ENCODE measurements around the gene NUDT13.
"Not testable (repeated sequence)": the region's sequence is repeated elsewhere in the genome, so short reads cannot be mapped to it uniquely, and the experiment has no call there.

NUDT13 gene

DNA sequence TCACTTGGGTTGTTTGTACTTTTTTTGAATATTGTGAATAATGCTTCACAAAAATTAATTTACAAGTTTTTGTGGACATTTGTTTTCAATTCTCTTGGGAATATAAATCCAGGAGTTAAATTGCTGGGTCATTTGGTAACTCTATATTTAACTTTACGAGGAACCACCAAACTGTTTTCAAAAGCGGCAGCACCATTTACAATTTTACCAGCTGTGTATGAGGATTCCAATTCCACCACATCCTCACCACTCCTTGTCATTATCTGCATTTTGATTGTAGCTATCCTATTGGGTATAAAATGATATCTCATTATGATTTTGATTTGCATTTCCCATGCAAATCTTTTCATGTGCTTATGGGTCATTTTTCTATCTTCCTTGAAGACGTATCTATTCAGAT, 4.0 kb upstream of the NUDT13 start:
- DNase-seq, result no peak

DNA sequence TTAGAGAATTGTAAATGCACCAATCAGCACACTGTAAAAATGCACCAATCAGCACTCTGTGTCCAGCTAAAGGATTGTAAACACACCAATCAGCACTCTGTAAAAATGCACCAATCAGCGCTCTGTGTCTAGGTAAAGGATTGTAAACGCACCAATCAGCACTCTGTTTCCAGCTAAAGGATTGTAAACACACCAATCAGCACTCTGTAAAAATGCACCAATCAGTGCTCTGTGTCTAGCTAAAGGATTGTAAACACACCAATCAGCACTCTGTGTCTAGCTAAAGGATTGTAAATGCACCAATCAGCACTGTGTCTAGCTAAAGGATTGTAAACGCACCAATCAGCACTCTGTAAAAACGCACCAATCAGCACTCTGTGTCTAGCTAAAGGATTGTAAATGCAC, 1.0 kb upstream of the NUDT13 start:
- not testable (repeated sequence) for DNase-seq

DNA sequence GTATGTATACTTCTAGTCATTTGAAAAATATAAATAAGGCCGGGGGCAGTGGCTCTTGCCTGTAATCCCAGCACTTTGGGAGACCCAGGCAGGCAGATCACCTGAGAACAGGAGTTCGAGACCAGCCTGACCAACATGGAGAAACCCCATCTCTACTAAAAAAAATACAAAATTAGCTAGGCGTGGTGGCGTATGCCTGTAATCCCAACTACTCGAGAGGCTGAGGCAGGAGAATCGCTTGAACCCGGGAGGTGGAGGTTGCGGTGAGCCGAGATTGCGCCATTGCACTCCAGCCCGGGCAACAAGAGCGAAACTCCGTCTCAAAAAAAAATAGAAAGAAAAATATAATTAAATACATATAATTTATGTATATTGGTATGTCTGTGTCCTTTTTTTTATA, 1.8 kb downstream of the NUDT13 start:
- DNase-seq, result not testable (repeated sequence)

DNA sequence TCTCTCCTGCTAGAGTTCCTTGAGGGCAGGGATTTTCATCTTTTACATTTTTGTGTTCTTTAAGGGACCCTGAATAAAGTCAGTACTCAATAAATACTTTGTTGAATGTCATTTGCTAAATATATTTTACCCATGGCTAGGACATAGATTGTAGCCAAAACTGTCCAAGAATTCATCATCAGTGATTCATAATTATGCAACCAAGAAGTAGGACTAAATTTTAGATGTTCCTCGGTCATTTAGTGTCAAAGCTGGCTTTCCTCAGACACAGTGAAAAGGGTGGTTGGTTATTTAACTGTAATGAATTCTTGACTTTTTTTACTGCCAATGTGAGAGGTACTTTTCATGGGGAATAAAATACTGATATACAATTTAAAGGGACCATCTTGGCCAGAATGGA, 3.3 kb downstream of the NUDT13 start:
- DNase-seq, result no peak

DNA sequence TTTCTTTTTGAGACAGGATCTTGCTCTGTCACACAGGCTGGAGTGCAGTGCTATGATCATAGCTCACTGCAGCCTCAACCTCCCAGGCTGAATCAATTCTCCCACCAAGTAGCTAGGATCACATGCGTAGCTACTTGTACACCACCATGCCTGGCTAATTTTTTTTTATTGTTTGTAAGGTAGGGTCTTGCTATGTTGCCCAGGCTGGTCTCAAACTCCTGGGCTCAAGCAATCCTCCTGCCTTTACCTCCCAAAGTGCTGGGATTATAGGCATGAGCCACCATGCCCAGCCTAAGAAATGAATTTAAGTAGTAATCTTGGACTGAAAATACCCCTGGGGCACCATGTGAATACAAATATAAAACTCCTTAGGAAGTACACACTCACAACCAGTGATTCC, 5.8 kb downstream of the NUDT13 start:
- DNase-seq, result no peak

DNA sequence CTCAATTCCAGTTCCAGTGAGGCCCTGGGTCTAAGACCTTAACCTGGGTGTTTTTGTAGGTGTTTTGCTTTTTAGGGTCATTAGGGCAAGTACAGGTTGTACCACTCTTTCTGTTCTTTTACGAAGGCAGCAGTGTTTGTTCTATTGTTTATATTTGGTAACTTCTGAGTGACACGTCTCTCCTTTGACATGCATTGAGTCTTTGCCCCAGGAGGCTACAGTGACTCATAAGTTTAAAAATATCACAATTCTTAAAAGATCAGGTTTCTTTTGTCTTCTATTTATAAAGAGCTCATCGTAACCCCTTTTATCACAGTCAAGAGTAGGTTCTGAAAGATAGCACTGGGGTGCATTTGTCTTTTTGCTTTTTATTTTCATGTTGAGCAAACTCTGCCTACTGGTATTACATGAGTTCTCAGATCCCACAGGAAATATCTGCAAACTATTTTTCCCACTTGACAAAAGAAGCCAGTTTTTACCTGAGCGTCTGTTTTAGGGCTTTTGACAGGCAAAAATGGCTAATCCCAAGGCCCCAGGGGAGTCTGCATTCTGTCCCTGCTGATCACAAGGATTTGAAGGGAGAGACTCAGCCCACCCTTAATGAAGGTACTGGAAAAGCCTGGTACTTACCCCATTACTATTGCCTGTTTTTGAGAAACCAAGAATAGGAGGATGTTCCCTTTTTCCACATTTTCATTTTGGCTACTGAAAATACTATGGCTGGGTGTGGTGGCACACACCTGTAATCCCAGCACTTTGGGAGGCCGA, 7.9 kb downstream of the NUDT13 start:
- DNase-seq, result no peak

DNA sequence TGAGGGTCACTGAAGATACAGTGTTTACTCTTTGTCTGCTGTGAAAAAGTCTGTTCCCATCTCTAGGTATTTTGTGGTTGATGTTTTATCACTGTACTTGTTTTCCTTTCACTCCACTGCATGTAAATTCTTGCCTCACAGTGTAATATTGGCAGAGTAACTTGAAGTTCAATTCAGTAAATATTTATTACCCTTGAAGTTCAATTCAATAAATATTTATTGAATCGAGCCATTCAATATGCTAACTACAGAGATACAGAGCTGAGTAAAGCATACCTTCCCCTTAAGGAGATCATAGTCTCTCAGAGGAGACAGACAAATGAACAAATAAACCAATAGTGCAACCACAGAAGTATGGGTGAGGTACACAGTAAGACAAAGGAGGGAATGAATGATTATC, 9.2 kb downstream of the NUDT13 start:
- DNase-seq, result no peak

DNA sequence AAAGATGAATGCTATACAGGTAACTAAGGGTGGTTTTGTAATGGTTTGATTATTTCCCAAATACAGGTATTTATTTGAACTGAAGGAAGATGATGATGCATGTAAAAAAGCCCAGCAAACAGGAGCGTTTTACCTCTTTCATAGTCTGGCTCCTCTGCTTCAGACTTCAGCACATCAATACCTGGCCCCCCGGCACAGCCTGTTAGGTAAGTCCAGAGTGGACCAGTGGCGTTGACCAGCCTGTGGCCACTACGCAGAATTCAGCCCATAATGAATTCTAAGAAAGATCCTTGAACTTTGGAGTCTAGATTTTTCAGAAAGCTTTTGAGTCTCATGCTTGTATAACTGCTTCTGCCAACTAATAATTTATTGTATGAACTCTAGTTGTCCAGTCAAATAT, 9.7 kb downstream of the NUDT13 start:
- DNase-seq, result no peak

DNA sequence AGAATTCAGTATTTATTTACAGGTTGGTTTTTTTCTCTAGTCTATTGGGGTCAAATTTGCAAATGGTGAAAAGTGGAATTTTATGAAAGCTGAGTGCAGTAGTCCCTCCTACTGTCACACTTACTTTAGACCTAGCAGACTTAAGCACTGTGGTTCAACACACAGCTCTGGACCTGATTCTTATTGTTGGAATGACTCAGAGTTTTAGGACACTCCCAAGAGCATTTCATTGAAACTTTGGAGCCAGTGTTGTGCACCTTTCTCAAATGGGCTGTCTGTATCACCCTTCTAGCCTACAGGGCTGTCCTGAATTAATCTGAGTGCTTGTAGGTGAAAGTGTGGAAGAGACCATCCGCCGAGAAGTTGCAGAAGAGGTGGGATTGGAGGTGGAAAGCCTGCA, 16.1 kb downstream of the NUDT13 start:
- DNase-seq, result no peak

DNA sequence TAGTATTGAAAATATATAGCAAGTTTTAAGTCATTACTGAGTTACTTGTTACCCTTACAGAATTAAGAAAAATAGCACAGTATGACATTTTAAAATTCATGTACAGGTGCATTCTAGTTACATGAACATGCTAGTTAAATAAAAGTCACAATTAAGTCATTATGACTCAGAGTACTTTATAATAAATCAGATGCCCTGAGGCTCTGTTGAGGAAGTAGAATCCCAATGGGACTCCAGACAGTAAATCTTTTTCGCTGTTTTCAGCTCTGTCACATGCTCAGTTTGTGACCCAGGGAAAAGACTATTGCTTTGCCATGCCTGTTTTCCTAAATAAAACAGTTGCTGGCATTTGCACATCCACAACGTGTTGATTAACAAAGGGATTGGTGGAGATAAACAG, 21.0 kb downstream of the NUDT13 start:
- DNase-seq, result peak; percentile 9

DNA sequence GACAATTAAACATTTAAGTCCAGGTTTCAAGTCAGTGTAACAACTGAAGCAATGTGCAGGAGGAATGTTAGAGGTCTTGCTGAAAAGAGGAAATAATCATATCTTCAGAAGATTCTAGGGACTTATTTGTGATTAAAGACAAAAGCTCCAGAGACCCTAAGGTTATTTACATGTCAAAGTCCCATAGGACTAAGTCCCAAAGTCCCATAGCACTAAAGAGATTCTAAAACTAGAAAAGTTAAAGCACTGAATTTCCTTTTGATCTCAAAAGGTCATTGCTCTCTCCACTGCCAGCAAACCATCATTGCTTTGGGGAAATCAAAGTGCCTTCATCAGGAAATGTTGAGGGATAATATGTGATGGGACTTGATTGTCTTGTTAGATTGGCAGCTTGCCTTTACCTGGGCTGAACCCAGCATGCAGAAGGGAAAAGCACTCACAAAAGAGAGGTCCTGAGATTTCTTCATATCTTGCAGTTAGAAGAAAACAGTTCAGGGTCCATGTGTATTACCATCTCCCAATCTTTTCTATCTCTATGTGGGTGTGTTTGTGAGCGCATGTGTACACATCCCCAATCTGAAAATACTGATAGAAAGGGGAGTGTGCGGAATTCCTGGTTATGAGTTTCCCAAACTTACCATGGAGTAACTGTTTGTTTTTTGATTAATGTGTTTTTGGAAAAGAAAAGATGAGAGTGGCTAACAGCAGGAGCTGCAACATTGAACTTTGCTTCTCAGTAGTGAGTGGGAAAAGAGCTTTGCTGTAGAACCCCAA, 21.8 kb downstream of the NUDT13 start:
- DNase-seq, result no peak

DNA sequence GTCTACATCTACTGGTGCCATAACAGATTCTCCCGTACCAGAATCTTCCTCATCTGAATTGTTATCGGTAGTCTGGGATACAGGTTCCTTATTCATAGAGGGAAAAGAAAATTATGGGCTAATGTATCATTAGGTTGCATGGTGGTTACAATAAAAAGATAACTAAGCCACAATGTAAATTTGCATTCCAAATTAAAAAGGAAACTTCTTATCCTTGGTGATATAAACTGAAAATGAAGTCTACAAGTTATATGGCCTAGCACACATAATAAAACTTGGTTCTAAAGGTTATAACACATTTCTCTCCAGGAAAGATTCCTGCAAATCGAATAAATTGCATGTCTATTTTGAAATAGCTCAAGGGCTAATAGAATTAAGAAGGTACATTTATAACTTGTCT, 24.5 kb downstream of the NUDT13 start:
- DNase-seq, result no peak

DNA sequence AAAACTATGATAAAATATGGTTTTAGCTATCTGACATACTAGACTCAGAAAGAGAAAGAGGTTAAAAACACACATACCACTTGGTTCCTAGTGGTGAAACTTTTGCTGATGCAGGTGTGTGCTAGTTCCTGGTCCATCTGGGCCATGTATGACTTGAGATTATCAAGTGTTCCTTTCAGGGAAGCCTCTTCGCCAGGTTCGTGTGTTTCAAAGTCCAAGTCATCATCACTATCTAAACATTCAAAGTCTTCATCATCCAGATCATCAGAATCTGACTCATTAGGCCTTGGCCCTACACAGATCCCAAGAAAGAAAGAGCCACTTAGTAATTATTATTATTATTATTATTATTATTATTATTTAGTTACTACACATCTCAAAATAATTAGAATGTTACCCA, 26.4 kb downstream of the NUDT13 start:
- no peak for DNase-seq

DNA sequence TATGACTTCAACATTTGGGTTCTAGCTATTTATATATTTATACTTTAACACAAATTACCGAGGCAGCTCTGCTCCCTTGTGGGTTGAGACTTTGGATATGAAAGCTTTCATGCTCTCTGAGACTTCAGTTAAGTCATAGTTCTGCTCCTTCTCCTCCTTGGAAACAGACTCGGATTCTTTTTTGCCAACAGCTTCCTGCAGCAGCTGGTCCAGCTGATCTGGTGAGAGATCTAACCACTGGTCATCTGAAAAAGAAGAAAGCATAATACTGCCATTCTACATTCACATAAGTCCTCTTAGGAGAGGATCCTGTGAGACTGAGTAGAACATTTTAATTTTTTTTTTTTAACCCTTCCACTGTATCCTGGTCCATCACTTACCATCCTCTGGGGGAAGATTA, 29.0 kb downstream of the NUDT13 start:
- no peak for DNase-seq

DNA sequence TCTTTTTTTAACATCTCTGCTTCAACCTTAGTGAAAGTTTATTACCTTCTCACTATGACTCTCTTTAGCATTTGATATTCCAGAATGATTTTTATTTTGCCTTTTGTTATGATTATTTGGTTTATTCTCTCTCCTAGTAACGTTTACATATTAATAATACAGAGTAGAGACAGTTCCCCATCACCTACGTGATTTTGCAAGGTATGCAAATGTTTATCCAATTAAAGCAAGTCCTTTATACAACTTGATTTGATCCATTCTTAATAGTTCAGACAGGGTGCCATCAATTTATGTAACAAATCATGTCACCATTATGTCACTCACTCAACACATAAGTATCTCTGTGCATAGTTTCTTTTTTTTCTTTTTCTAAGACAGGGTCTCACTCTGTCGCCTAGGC, 31.3 kb downstream of the NUDT13 start:
- DNase-seq, result no peak

DNA sequence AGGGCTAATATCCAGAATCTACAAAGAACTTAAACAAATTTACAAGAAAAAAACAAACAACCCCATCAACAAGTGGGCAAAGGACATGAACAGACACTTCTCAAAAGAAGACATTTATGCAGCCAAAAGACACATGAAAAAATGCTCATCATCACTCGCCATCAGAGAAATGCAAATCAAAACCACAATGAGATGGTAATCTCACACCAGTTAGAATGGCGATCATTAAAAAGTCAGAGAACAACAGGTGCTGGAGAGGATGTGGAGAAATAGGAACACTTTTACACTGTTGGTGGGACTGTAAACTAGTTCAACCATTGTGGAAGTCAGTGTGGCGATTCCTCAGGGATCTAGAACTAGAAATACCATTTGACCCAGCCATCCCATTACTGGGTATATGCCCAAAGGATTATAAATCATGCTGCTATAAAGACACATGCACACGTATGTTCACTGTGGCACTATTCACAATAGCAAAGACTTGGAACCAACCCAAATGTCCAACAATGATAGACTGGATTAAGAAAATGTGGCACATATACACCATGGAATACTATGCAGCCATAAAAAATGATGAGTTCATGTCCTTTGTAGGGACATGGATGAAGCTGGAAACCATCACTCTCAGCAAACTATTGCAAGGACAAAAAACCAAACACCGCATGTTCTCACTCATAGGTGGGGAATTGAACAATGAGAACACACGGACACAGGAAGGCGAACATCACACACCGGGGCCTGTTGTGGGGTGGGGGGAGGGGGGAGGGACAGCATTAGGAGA, 40.6 kb downstream of the NUDT13 start:
- not testable (repeated sequence) for DNase-seq

DNA sequence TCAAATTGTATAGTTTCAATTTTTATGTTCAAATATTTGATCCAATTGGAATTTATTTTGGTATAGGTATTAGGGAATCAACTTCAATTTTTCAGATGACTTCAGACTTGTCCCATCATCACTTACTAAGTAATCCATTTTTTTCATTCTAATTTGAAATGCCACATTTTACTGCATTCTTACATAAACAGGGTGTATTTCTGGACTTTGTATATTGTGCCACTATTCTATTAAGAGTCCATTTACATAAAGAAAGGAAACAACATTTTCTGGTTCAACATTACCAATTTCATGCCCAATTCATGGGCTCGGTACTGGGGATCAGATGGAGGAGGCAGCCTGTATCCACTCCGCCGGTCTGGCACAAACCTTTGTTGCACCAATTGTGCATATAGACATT, 41.8 kb downstream of the NUDT13 start:
- DNase-seq, result no peak

DNA sequence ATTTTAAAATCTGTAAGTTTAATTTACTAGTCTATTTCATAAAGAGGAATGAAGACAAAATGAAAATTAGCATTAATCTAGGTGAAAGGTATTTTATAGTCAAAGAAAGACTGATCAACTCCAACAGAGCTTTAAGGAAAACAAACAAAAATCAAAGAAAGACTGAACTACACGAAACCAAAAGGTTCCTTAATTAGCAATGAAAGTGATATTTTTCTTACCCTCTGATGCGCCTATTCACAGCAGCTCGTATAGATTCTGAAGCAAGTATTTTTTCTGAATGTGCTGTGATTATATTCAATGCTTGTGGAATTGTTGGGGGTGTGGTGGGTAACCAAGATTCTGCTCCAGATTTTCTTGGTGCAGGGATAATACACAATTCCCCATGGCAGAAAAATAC, 45.8 kb downstream of the NUDT13 start:
- no peak for DNase-seq

DNA sequence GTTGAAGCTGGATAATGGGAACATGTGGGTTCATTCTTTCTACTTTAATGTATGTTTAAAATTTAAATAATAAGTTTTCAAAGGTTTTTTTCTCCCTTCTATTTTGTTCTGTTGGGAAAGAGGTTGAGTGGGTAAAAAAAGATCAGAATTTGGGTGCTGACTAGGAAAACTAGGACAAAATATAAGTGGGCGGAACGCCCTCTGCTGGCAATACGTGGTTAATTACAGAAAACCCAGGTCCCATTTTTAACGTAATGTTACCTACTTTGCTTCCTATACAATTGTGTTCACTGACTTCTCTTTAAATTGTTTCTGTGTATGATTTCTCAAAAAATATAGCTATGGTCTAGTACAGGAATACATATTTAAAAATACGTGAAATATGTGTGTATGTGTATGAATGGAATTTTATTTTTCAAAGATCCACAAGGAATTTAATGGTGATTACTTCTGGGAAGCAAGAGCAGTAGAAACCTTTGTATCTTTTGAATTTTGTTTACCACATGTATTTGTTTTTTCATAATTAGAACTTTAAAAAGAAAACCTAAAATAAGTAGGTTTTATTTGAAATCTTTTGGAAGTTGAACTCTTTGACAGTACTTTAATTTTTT, 48.9 kb downstream of the NUDT13 start:
- no peak for DNase-seq

DNA sequence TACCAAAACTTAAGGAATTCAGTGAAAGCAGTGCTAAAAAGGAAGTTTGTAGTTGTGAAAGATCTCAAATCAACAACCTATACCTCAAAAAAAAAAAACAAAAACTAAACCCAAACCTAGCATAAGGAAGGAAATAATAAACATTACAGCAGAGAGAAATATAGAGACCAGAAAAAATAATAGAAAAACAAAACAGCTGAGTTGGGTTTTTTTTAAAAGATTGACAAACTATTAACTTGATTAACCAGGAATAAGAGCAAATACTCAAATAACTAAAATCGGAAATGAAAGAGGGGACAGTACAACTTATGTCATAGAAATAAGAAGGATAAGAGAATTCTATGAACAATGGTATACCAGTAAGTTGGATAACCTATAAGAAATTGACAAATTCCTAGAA, 50.8 kb downstream of the NUDT13 start:
- no peak for DNase-seq

DNA sequence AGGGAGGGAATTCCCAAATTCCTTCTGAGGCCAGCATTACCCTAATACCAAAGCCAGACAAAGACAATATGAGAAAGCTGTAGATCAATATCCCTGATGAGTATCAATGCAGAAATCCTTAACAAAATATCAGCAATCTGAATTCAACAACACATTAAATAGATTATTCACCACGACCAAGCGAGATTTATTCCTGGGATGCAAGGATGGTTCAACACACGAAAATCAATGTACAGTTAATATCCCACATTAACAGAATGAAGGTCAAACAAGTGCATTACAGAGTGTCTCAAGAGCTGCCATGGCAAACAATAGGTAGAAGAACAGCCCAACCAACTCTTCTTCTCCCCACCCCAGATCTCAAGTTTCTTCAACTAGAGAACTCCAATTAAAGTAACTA, 51.4 kb downstream of the NUDT13 start:
- DNase-seq, result no peak

DNA sequence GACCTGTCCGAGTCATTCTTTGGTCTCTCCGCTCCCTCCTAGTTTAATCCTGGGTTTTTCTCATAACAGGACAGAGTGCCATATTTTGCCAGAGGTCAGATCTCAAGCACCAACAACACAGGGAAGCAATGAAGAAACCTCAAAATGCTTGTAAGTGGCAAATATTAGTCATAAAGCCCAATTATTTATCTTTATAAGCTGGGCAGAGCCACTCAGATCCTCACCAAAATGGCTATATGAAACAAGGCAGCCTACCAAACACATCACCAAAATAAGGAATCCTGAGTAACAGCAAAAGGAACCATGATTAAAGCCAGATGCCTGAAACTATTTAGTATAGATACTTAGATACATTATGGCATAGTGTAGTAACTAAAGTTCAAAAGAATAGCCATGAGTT, 52.8 kb downstream of the NUDT13 start:
- no peak for DNase-seq

DNA sequence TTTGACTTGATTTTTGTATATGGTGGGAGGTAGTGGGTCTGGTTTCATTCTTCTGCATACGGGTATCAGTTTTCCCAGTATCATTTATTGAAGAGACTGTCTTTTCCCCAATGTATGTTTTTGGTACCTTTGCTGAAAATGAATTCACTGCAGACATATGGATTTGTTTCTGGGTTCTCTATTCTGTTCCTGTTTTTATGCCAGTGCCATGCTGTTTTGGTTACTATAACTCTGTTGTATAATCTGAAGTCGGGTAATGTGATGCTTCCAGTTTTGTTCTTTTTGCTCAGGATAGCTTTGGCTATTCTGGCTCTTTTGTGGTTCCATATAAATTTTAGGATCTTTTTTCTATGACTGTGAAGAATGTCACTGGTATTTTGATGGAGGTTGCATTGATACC, 56.7 kb downstream of the NUDT13 start:
- DNase-seq, result no peak

DNA sequence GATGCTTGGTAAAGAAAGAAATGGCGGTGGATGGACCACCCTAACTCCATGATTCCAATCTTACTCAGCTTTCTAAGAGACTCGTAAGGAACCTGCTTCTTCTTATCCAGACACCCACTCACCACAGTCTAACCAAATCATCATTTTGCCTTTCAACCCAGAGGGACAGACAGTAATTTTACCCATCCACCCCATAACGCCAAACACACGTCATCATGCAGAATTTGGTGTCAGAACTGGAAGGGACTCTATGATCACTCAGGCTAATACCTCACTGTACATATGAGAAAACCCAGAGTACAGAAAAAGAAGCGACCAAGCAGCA, 57.2 kb downstream of the NUDT13 start:
- DNase-seq, result no peak

Data from NCI-H2081 treated with DMSO at 0.1 percent for 48 hours (cell line).